ENCODE results near the gene ADARB1. TPM values are rescaled to one million over a fixed set of nuclear protein-coding genes. Genes with fewer than 3 reads are reported as not detected.

The ADARB1 gene
- total RNA-seq, 1 donor from 2014 or later: 25.8 TPM

DNA sequence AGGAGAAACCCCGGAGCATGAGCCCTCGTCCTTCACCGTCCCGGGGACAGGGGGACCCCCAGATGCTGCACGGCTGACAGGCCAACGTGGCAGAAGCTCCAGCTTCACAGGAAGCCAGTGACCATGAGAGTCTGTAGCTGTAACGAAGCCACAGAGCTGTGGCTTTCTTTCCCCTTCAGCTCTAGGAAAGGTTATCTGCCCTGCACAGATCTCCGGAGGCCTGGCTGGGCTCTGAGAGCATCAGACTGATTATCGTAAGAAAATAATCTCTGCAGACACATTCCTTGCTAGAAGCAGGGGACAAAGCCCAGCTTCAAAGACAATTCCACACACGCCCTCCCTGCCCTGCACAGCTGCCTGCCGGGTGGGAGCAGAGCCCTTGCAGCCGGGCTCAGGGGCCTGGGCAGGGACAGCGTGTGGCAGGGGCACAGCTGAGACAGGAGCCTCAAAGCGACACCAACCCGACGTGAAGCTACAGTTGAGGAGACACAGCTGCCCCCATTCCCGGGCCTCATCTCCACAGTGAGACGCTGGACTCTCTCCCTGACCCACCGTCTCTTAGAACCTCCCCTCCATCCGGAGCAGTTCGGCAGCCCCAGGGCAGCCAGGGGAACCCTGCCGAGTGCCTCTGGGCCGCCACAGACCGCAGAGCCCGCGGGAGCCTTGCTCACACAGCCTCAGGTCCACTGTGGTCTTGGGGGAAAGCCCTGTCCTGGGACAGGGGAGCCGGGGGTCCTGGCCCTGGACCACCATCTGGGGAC, 182.7 kb downstream of the ADARB1 start:
- Histone ChIP-seq H4K20me1 (ENCODE audit: insufficient read depth, low read length) (peaks cover 12% of the 10 kb centered on the region), H3K9me3 (ENCODE audit: insufficient read depth, low read depth, low read length) (no peaks in the 10 kb centered on the region), H3K4me1 (ENCODE audit: insufficient read depth, low read length) (peaks cover 12% of the 10 kb centered on the region), H3K27ac (ENCODE audit: low read depth, low read length) (no peak overlapping the region), H3K4me2 (ENCODE audit: low read length) (no peak overlapping the region), H3K4me3 (ENCODE audit: insufficient read depth, low read depth, low read length) (no peak overlapping the region), H3K27me3 (ENCODE audit: insufficient read depth, low read length) (peaks cover 9% of the 10 kb centered on the region), H3K36me3 (ENCODE audit: insufficient read depth, low read length) (no peaks in the 10 kb centered on the region), H3K79me2 (ENCODE audit: insufficient read depth, low read length) (no peaks in the 10 kb centered on the region), H3K9ac (ENCODE audit: low read length) (no peak overlapping the region), H2AFZ (ENCODE audit: low read depth, low read length) (no peak overlapping the region)
- peaks cover 10% of the 10 kb centered on the region for H3K36me3 Mint-ChIP-seq (ENCODE audit: low read depth, unreplicated experiment)
- no peaks in the 10 kb centered on the region for H3K9me3 Mint-ChIP-seq (ENCODE audit: unreplicated experiment)
- no peak for TF ChIP-seq EZH2 (IDR thresholded peaks at IDR 0.05; ENCODE audit: insufficient read depth, low read length)
- TF ChIP-seq, protein P1, sequence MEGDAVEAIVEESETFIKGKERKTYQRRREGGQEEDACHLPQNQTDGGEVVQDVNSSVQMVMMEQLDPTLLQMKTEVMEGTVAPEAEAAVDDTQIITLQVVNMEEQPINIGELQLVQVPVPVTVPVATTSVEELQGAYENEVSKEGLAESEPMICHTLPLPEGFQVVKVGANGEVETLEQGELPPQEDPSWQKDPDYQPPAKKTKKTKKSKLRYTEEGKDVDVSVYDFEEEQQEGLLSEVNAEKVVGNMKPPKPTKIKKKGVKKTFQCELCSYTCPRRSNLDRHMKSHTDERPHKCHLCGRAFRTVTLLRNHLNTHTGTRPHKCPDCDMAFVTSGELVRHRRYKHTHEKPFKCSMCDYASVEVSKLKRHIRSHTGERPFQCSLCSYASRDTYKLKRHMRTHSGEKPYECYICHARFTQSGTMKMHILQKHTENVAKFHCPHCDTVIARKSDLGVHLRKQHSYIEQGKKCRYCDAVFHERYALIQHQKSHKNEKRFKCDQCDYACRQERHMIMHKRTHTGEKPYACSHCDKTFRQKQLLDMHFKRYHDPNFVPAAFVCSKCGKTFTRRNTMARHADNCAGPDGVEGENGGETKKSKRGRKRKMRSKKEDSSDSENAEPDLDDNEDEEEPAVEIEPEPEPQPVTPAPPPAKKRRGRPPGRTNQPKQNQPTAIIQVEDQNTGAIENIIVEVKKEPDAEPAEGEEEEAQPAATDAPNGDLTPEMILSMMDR (IDR thresholded peaks at IDR 0.05; ENCODE audit: insufficient read depth, low read depth, low read length): no peak
- DNase-seq (ENCODE audit: low read depth) (no peak), FAIRE-seq (no peak)
- H3K4me1 Mint-ChIP-seq (ENCODE audit: low read depth, unreplicated experiment): peaks cover 6% of the 10 kb centered on the region
- no peak overlapping the region for H3K4me3 Mint-ChIP-seq (ENCODE audit: unreplicated experiment)
- H3K27me3 Mint-ChIP-seq (ENCODE audit: low read depth, unreplicated experiment): no peaks in the 10 kb centered on the region
- H3K27ac Mint-ChIP-seq (ENCODE audit: unreplicated experiment): no peak overlapping the region

DNA sequence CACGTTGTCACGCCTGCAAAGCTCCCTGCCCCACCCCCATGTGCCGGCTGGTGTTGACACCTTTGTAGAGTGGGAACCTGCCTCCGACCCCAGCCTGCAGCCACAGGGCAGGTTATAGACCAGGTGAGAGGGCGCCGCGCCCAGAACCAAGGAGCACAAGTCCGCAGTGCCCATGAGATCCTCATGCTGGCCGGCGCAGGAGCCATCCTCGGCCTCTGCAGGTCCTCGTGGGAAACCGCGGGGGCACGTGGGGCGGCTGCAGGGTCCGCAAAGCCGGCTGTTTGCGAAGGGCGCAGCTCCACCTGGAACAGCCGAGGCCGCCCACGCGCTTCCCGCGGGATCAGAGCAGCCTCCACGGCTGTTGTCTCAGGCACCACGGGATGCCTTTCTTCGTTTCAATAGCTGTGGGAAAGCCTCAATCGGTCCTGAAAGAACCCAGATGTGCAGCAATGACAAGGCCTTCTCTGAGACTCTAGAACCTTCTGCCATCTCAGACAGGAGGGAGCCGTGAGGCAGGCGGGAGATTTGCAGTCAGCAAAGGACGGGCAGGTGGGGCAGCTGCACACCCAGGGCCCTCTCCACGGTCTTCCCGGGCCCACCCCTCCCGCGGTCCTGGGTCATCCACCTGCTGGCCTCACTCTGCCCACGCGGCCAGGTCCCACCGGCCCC, 183.4 kb downstream of the ADARB1 start:
- Histone ChIP-seq H2AFZ (ENCODE audit: low read depth, low read length) (no peak overlapping the region), H3K9ac (ENCODE audit: low read length) (no peak overlapping the region), H3K4me2 (ENCODE audit: low read length) (no peak overlapping the region), H3K4me3 (ENCODE audit: insufficient read depth, low read depth, low read length) (no peak overlapping the region), H3K36me3 (ENCODE audit: insufficient read depth, low read length) (no peaks in the 10 kb centered on the region), H4K20me1 (ENCODE audit: insufficient read depth, low read length) (peaks cover 16% of the 10 kb centered on the region), H3K27ac (ENCODE audit: low read depth, low read length) (no peak overlapping the region), H3K79me2 (ENCODE audit: insufficient read depth, low read length) (no peaks in the 10 kb centered on the region), H3K27me3 (ENCODE audit: insufficient read depth, low read length) (peaks cover 9% of the 10 kb centered on the region), H3K9me3 (ENCODE audit: insufficient read depth, low read depth, low read length) (no peaks in the 10 kb centered on the region), H3K4me1 (ENCODE audit: insufficient read depth, low read length) (peaks cover 11% of the 10 kb centered on the region)
- TF ChIP-seq, protein P1 (IDR thresholded peaks at IDR 0.05; ENCODE audit: insufficient read depth, low read depth, low read length): no peak
- no peak for TF ChIP-seq EZH2 (IDR thresholded peaks at IDR 0.05; ENCODE audit: insufficient read depth, low read length)
- Mint-ChIP-seq H3K27me3 (ENCODE audit: low read depth, unreplicated experiment) (no peaks in the 10 kb centered on the region), H3K4me1 (ENCODE audit: low read depth, unreplicated experiment) (peaks cover 6% of the 10 kb centered on the region), H3K36me3 (ENCODE audit: low read depth, unreplicated experiment) (peaks cover 12% of the 10 kb centered on the region), H3K9me3 (ENCODE audit: unreplicated experiment) (no peaks in the 10 kb centered on the region), H3K27ac (ENCODE audit: unreplicated experiment) (no peak overlapping the region), H3K4me3 (ENCODE audit: unreplicated experiment) (no peak overlapping the region)
- FAIRE-seq: no peak
- DNase-seq (ENCODE audit: low read depth): no peak

DNA sequence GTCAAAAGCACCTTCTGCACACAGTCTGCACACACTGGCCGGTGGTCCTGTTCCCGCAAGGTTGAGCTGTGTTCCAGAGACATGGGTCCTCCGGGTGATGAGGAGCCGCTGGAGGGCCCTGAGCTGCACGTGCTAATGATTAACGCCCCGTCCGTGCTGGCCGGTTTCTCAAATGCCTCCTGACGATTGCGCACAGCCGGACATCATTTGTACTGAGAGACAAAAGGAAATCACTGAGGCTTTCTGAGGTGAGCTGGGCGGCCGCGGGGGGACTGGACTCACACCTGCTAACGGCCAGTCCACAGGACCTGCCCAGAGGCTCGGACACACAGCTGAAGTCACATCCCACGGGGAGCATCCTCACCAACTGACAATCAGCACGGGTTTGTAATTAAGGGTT, 184.1 kb downstream of the ADARB1 start:
- FAIRE-seq: no peak
- Mint-ChIP-seq H3K9me3 (ENCODE audit: unreplicated experiment) (no peaks in the 10 kb centered on the region), H3K27ac (ENCODE audit: unreplicated experiment) (no peak overlapping the region), H3K36me3 (ENCODE audit: low read depth, unreplicated experiment) (peaks cover 17% of the 10 kb centered on the region), H3K27me3 (ENCODE audit: low read depth, unreplicated experiment) (no peaks in the 10 kb centered on the region), H3K4me3 (ENCODE audit: unreplicated experiment) (no peak overlapping the region), H3K4me1 (ENCODE audit: low read depth, unreplicated experiment) (peaks cover 3% of the 10 kb centered on the region)
- no peaks in the 10 kb centered on the region for H3K79me2 ChIP-seq (ENCODE audit: insufficient read depth, low read length)
- peaks cover under 1% of the 10 kb centered on the region for H3K36me3 ChIP-seq (ENCODE audit: insufficient read depth, low read length)
- H3K4me1 ChIP-seq (ENCODE audit: insufficient read depth, low read length): peaks cover 5% of the 10 kb centered on the region
- no peaks in the 10 kb centered on the region for H3K9me3 ChIP-seq (ENCODE audit: insufficient read depth, low read depth, low read length)
- no peak overlapping the region for H3K4me3 ChIP-seq (ENCODE audit: insufficient read depth, low read depth, low read length)
- peaks cover 22% of the 10 kb centered on the region for H4K20me1 ChIP-seq (ENCODE audit: insufficient read depth, low read length)
- H3K27ac ChIP-seq (ENCODE audit: low read depth, low read length): no peak overlapping the region
- H3K9ac ChIP-seq (ENCODE audit: low read length): no peak overlapping the region
- no peak overlapping the region for H3K4me2 ChIP-seq (ENCODE audit: low read length)
- no peak for DNase-seq (ENCODE audit: low read depth)
- peaks cover 9% of the 10 kb centered on the region for H3K27me3 ChIP-seq (ENCODE audit: insufficient read depth, low read length)
- no peak for TF ChIP-seq EZH2 (IDR thresholded peaks at IDR 0.05; ENCODE audit: insufficient read depth, low read length)
- TF ChIP-seq, protein P1 (IDR thresholded peaks at IDR 0.05; ENCODE audit: insufficient read depth, low read depth, low read length): no peak
- no peak overlapping the region for H2AFZ ChIP-seq (ENCODE audit: low read depth, low read length)

Data from astrocyte (in vitro differentiated cells and primary cell).